Transverse colon (tissue), 4 donors: ENCODE measurements around the gene IL17REL.

Source experiments
- CTCF ChIP-seq, 5 experiments: fragments of 200-600 bp in 3 of 5; fragments of 450-650 bp in 2 of 5; sonication (generic) in 3 of 5; IDR thresholded peaks; 1 replicate in 2 of 5; 2 replicates in 3 of 5; pipeline ENCODE4 v1.5.1; 2016 to 2017; ENCODE audit warnings: antibody characterized with exemption in 5 of 5, inconsistent platforms in 3 of 5, mild to moderate bottlenecking in 2 of 5, moderate library complexity in 1 of 5
- EP300 ChIP-seq: sonication (generic); formaldehyde crosslinking; IDR thresholded peaks from one replicate; pipeline ENCODE4 v1.6.1; 2017; ENCODE audit warnings: antibody characterized with exemption, low read depth
- POLR2A ChIP-seq: fragments of 450-650 bp; IDR thresholded peaks from one replicate; pipeline ENCODE4 v1.6.1; 2016; ENCODE audit warnings: antibody characterized with exemption, mild to moderate bottlenecking, moderate library complexity
- POLR2AphosphoS5 ChIP-seq, 3 donors: sonication (generic); formaldehyde crosslinking; IDR thresholded peaks; one replicate each; pipeline ENCODE4 v1.6.1; 2016; ENCODE audit warnings: antibody characterized with exemption in 3 of 3

DNA sequence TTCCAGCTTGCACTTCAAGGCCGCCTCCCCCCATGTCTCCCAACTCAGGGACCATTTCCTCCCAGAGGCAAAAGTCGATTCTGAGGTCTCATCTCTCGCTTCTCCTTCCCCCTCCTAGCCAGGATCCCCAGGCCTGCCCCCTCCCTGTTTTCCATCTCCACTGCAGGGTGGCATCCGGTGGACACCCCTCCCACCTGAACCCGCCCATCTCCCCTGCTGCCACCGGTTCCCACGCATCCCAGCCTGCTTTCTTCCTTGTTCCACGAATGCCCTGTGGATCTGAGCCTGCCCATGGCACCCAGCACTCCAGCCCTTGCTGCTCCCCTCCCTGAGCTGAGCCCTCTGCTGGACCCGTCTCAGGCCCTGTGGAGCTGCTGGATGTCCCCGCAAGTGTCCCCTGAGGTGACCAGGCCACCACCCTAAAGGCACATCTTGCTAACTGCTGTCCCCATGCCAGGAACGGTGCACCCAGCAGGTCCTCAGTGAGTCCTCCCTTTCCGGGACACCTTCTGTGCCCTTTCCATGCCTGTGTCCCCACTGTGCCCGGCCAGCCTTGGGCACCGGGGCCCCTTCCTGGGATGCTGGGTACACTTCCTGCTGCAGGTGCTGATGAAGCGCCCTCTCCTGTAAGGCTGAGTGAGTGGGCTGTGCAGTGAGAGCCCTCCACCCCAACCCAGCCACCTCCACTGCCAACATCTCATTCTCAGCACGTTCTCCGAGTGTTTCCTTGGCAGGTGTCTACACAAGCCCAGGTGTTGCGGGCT is 936 bp downstream of the IL17REL start:
- no peak for TF ChIP-seq CTCF (IDR thresholded peaks at IDR 0.05)
- TF ChIP-seq POLR2A, result no peak
- no peak for TF ChIP-seq EP300
- no peak for TF ChIP-seq POLR2AphosphoS5 (IDR thresholded peaks at IDR 0.05)
